SHP77 treated with DMSO at 0.1 percent for 48 hours (cell line): ENCODE measurements around the gene S1PR2.
A peak's percentile ranks its signal among the peaks of the same experiment; 100 is the strongest.
"Not testable (repeated sequence)": the region's sequence is repeated elsewhere in the genome, so short reads cannot be mapped to it uniquely, and the experiment has no call there.

ENCODE experiments used
- DNase-seq: peaks from one replicate; lab custom pipeline; 2025; lab: John Stamatoyannopoulos, UW

The S1PR2 gene

DNA sequence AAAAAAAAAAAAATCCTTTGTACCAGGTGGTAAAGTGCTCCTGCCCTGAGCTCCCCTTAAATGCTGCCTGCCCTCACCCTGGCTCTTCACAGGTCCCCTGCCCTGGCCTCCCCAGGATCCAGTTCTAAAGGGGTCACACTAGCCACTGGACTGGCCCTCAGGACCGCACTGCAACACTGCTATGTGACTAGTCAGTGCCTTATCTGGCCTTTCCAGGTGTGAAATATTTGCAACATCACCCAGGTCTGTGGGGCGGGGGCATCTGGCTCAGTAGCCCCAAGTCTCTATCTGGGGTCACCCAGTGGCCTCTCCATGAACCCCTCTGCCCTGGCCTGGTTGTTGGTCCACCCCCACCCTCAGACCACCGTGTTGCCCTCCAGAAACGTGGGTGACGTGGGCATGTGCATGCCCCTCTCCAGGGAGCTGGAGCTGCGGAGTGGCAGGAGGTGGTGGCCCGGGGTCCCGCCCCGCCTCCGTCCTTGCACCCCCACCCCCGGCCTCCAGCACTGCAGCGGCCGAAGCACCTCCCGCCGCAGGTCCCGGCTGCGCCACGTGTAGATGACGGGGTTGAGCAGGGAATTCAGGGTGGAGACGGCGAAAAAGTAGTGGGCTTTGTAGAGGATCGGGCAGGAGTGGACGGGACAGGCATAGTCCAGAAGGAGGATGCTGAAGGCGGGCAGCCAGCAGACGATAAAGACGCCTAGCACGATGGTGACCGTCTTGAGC, 7.5 kb downstream of the S1PR2 start:
- no peak for DNase-seq

DNA sequence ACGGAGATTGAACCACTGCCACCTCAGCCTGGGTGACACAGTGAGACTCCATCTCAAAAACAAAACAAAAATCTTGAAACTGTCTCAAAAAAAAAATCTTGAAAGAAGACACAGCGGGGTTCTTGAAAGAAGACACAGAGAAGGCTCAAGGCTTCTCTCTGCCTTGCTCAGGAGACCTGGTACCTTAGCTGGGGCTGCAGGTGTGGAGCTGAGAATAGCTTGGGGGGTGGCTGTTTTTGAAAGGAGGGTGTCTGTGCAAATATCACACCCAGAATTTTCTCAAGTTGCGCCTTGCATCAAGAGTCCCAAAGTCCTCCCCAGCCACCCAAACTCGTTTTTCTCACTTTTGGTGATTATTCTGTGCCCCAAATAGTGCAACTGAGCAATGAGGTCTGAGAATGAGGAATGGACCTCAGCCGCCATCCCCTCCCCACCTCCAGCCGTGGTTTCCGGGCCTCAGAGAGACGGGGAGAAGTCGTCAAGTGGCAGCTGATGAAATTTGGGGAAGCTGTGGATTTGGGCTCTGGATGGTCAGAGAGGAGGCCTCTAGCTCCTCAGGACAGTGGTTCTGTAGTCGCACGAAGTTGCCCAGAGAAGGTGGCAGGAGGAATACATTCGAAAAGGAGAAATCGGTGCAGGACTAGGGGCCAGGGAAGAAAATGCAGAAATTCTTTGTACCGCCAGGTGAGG, 8.8 kb downstream of the S1PR2 start:
- DNase-seq = no peak

DNA sequence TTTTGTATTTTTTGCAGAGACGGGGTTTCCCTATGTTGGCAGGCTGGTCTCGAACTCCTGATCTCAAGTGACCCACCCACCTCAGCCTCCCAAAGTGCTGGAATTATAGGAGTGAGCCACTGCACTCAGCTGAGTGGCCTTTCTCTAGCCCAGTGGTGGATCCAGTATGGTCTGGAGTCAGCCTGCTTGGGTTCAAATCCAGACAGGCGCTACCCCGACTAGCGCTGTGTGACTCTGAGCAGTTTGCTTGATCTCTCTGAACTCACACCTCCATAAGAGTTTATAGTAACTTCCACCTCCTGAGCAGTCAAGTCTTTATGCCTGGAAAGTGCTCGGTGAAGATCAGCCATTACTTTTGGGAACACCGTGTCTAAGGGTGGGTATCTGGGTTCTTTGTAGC, 10.4 kb downstream of the S1PR2 start:
- DNase-seq = no peak

- no peak for DNase-seq
Measured at GRCh38 chr19:10219678-10220077, 11.5 kb downstream of the S1PR2 start.

- DNase-seq = no peak
Measured at GRCh38 chr19:10217085-10217484, 14.0 kb downstream of the S1PR2 start.

GRCh38 chr19:10214784-10215183, 16.3 kb downstream of the S1PR2 start:
- DNase-seq = no peak

DNA sequence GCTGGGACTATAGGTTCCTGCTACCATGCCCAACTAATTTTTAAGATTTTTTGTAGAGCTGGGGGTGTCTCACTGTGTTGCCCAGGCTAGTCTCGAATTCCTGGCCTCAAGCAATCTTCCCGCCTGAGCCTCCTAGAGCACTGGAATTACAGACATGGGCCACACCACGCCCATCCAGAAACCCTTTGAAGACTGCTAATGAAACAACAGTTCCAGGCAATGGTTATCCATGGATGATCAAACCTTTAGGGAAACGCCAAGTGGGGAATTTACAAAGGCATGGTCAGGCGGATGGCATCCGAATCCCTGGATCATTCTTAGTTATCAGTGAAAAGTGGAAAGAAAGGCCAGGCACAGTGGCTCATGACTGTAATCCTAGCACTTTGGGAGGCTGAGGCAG, 19.4 kb downstream of the S1PR2 start:
- no peak for DNase-seq

DNA sequence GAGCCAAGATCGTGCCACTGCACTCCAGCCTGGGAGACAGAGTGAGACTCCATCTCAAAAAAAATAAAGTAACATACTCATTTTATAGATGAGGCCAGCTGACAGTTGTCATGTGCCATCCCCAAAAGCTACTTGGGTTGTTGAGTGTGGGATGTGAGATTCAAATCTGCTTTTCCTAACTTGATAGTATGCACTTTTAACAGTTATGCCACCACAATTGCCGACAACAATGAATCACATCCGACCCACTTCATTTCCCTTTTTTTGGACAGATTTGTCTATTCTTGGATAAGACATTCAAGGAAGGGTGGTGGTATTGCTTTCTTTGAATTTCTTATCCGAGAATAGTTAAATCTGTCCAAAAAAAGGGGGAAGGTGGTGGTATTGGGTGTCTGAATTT, 20.1 kb downstream of the S1PR2 start:
- DNase-seq = no peak

DNA sequence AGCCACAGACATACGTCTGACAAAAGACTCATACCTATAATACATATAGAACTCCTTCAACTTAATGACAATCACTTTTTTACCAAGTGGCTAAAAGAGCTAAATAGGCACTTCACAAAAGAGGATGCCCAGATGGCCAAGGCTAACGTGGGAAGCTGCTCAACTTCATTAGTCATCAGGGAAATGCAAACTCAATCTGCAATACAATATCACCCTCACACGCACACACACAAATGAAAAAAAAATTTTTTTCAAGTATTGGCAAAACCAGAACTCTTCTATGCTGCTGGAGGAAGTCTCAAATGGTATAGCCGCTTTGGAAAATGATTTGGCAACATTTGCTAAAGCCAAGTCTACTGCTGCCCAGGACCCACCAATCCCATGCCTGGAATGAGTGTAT, 21.8 kb downstream of the S1PR2 start:
- no peak for DNase-seq

- DNase-seq = no peak
Measured at GRCh38 chr19:10207026-10207425, 24.1 kb downstream of the S1PR2 start.

- no peak for DNase-seq
Measured at GRCh38 chr19:10206226-10206885, 24.8 kb downstream of the S1PR2 start.

DNA sequence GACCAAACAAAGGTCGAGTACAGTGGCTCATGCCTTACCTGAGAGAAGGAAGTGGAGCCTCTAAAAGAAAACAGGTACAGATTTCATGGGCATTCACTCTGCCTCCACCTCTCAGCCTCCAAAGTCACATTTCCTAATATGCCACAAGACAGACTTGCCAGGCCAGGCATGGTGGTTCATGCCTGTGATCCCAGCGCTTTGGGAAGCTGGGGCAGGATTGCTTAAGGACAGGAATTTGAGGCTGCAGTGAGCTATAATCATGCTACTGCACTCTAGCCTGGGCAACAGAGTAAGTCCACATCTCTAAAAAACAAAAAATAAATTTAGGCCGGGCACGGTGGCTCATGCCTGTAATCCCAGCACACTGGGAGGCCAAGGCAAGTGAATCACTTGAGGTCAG, 25.5 kb downstream of the S1PR2 start:
- DNase-seq = no peak

GRCh38 chr19:10203686-10204085, 27.4 kb downstream of the S1PR2 start:
- DNase-seq = no peak

DNA sequence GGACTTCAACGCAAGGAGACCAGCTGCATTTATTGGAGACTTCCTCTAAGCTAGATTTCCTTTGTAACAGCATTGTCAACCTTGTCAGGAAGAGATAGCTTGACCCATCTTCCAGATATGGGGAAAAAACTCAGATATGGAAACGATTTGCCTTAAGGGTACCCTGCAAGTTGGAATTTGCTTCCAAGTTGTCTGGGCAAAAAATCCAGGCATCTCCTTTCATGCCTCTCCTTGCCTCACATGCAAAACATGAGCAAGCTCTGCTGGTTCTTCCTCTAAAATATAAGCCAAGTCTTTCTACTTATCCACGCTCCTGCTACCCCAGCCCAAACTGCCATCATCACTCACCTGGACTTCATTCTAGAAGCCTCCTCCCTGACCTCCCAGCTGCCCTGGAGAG, 30.0 kb downstream of the S1PR2 start:
- DNase-seq = no peak

DNA sequence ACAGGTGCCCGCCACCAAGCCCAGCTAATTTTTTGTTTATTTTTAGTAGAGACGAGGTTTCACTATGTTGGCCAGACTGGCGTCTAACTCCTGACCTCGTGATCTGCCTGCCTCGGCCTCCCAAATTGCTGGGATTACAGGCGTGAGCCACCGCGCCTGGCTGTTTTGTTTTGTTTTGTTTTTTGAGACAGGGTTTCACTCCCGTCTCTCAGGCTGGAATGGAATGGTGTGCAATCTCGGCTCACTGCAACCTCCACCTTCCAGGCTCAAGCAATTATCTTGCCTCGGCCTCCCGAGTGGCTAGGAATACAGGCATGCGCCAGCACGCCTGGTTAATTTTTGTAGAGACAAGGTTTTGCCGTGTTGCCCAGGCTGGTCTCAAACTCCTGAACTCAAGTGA, 31.0 kb downstream of the S1PR2 start:
- DNase-seq = not testable (repeated sequence)

DNA sequence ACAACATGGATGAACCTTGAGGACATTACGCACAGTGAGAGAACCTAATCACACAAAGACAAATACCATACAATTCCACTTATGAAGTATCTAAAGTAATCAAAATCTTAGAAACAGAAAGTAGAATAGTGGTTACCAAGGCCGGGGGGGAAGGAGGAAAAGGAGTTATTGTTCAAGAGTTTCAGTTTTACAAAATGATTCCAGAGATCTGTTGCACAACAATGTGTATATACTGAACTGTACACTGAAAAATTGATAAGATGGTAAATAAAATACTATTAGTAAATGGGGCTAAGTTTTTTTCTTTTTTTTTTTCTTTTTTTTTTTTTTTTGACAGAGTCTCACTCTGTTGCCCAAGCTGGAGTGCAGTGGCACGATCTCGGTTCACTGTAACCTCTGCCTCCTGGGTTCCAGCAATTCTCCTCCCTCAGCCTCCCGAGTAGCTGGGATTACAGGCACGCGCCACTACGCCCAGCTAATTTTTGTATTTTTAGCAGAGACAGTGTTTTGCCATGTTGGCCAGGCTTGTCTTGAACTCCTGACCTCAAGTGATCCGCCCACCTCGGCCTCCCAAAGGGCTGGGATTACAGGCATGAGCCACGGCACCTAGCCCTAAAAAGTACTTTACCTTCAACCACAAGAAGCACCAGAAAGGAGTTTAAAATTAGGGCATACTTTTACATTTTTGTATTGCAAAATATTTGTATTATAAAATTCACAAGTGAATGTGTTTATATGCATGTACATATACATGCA, 32.1 kb downstream of the S1PR2 start:
- not testable (repeated sequence) for DNase-seq

DNA sequence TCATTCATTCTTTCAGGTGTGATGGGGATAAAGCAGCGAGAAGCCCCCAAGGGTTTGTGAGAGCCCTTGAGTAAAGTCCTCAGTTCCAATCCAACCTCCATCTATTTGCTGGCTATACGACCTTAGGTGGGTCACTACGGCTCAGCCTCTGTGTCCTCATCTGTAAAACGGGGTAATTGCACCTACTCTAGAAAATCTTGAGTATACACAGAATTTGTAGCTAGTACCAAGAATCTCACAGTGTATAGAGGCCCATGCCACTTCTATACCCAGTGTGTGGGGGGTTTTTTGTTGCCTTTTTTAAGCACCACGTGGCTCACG, 36.0 kb downstream of the S1PR2 start:
- DNase-seq = no peak

- peak; percentile 96 for DNase-seq
Measured at GRCh38 chr19:10194500-10195198, 36.5 kb downstream of the S1PR2 start, which contains the start of gene DNMT1. Gene DNMT1, minus strand, starts transcription at chr19:10194953. Its CDS starts 54 bp downstream, at chr19:10194899.

GRCh38 chr19:10193790-10194499, 37.2 kb downstream of the S1PR2 start:
- no peak for DNase-seq

- no peak for DNase-seq
Measured at GRCh38 chr19:10192922-10193321, 38.2 kb downstream of the S1PR2 start.

GRCh38 chr19:10191347-10191746, 39.8 kb downstream of the S1PR2 start:
- no peak for DNase-seq
